ENCODE results near the gene TDRD10. TPM values are rescaled to one million over a fixed set of nuclear protein-coding genes. Genes with fewer than 3 reads are reported as not detected.
A peak's percentile ranks its signal among the peaks of the same experiment; 100 is the strongest.
"Not testable (repeated sequence)": the region's sequence is repeated elsewhere in the genome, so short reads cannot be mapped to it uniquely, and the experiment has no call there.

The TDRD10 gene
- total RNA-seq, 1 donor: not detected

- TF ChIP-seq CTCF (IDR thresholded peaks at IDR 0.05; ENCODE audit: insufficient read depth, low read depth, low read length): no peak
- DNase-seq (ENCODE audit: low read depth): no peak
- no peak overlapping the region for H3K4me3 ChIP-seq (ENCODE audit: low read depth, low read length)
These were observed 23.4 kb upstream of the TDRD10 start for GRCh38 chr1:154478639-154479038.

GRCh38 chr1:154479764-154480421, 22.1 kb upstream of the TDRD10 start:
- H3K4me3 ChIP-seq (ENCODE audit: low read depth, low read length): no peak overlapping the region
- peak; percentile 97 for TF ChIP-seq CTCF (IDR thresholded peaks at IDR 0.05; ENCODE audit: insufficient read depth, low read depth, low read length)
- DNase-seq (ENCODE audit: low read depth): peak; percentile 89

GRCh38 chr1:154481053-154481452, 21.0 kb upstream of the TDRD10 start:
- no peak overlapping the region for H3K4me3 ChIP-seq (ENCODE audit: low read depth, low read length)
- TF ChIP-seq CTCF (IDR thresholded peaks at IDR 0.05; ENCODE audit: insufficient read depth, low read depth, low read length): no peak
- no peak for DNase-seq (ENCODE audit: low read depth)

- no peak for TF ChIP-seq CTCF (IDR thresholded peaks at IDR 0.05; ENCODE audit: insufficient read depth, low read depth, low read length)
- no peak overlapping the region for H3K4me3 ChIP-seq (ENCODE audit: low read depth, low read length)
- peak; percentile 39 for DNase-seq (ENCODE audit: low read depth)
These were observed 17.8 kb upstream of the TDRD10 start for GRCh38 chr1:154483941-154484803.

GRCh38 chr1:154485106-154485505, 16.9 kb upstream of the TDRD10 start:
- no peak for DNase-seq (ENCODE audit: low read depth)
- no peak for TF ChIP-seq CTCF (IDR thresholded peaks at IDR 0.05; ENCODE audit: insufficient read depth, low read depth, low read length)
- no peak overlapping the region for H3K4me3 ChIP-seq (ENCODE audit: low read depth, low read length)

- no peak for TF ChIP-seq CTCF (IDR thresholded peaks at IDR 0.05; ENCODE audit: insufficient read depth, low read depth, low read length)
- no peak overlapping the region for H3K4me3 ChIP-seq (ENCODE audit: low read depth, low read length)
- DNase-seq (ENCODE audit: low read depth): no peak
These were observed 16.0 kb upstream of the TDRD10 start for GRCh38 chr1:154485910-154486496.

- not testable (repeated sequence) for H3K4me3 ChIP-seq (ENCODE audit: low read depth, low read length)
These were observed 15.3 kb upstream of the TDRD10 start for GRCh38 chr1:154486756-154487155.

More at GRCh38 chr1:154486756-154487155, 15.3 kb upstream of the TDRD10 start:
- not testable (repeated sequence) for DNase-seq (ENCODE audit: low read depth)
